ENCODE measurements around the gene IL12RB2.
"Not testable (repeated sequence)": the region's sequence is repeated elsewhere in the genome, so short reads cannot be mapped to it uniquely, and the experiment has no call there.

IL12RB2 gene

DNA sequence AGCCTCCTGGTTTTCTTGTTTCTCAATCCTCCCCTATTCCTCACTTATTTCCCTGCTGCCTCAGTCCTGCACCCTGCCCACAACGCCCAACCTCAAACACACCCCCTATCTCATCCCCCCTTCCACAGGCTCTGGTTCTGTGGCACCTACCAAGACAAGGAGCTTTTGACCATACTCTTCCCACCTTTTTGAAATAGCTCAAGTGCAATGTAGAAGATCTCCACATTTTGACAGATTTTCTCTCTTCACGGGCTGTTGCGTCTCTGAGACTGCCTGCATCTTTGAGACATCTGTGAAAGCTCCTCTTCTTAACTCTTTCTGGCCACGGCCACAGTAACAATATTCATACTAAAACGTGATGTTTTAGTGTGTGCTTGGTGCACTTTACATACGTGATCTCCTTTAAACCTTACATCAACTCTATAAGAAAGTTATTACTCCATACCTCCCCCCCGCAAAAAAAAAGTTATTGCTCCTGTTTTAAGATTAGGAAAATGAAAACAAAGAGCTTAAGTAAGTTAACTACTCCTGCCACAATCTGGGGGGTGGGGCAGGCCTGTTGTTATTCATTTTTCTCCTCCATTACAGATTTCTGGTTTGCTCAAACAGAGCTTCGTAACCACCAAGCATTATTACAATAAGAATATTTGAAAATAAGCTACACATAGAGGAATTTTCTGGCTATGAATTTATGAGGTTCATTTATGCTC lies 124.4 kb downstream of the IL12RB2 start:
- no peak for DNase-seq (ENCODE audit: low read depth)

GRCh38 chr1:67432745-67433144 lies 125.1 kb downstream of the IL12RB2 start:
- no peak for DNase-seq (ENCODE audit: low read depth)

- DNase-seq (ENCODE audit: low read depth): no peak
Observed at GRCh38 chr1:67433837-67434236, 126.2 kb downstream of the IL12RB2 start.

DNA sequence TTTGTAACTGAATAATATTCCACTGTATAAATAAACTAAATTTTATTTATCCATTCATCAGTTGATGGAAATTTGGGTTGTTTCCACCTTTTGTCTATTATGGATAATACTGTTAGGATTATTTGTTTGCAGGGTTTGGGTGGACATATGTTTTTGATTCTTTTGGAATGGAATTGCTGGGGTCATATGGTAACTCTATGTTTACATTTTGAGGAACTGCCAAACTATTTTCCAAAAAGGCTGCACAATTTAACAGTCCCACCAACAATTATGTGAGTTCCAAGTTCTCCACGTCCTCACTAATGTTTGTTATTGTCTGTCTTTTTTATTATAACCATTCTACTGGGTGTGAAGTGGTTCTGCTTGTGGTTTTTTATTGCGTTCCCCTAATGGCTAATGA lies 126.8 kb downstream of the IL12RB2 start:
- DNase-seq (ENCODE audit: low read depth): no peak

DNA sequence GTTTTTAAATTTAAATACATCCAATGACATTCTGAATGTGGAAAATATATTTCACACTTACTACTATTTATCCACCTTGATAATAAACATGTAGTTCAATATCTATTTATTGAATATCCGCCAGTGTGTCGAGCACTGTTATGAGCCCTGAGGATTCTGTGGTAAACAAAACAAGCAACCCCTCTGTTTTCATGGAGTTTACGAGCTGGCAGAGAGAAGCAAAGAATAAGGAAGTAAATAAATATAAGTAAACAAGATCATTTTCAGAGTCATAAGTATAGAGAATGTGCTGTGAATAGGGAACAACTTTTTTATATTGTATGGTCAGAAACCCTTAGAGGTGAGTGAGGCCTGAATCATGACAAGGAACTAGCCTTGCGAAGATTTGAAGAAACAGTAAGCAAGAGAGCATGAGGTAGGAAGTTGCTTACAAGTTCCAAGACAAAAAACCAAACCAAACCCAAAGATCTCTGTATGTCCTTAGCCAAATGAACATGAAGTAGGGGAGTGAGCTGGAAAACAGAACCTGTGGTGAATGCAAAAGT lies 128.9 kb downstream of the IL12RB2 start:
- DNase-seq (ENCODE audit: low read depth): no peak

- no peak for DNase-seq (ENCODE audit: low read depth)
Observed at GRCh38 chr1:67437961-67438360, 130.3 kb downstream of the IL12RB2 start.

DNA sequence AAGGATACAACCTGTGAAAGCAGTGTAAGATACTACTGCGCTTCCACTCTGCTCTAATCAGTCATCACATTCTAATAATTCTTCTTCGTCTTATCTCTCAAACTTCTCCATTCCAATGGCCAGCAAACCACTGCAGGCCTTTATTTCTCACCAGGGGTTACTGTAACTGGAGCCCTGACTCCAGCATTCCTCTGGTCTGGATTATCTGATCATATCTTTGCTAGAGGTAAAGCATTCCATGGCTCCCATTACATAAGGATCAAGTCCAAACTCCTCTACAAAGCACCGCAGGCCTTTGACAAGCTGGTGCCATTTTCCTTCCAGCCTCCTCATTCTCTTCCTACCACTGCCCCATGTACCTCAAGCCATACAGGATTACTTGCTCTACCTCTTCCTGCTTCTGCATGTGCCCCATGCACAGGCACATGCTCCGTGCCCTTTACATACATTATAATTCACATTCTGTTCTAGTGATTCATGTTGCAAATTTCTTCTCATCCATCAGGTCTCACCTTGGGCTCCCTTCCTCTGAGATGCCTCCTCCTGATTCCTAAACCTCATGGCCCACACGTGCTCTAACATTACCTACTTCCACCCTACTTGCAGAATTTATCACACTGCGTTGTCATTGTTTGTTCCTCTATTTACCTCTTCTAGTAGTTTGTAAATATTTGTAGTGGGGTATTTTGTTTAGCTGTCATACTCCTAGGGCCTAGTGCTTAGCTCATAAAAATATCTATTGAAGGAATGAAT lies 131.8 kb downstream of the IL12RB2 start:
- no peak for DNase-seq (ENCODE audit: low read depth)

DNA sequence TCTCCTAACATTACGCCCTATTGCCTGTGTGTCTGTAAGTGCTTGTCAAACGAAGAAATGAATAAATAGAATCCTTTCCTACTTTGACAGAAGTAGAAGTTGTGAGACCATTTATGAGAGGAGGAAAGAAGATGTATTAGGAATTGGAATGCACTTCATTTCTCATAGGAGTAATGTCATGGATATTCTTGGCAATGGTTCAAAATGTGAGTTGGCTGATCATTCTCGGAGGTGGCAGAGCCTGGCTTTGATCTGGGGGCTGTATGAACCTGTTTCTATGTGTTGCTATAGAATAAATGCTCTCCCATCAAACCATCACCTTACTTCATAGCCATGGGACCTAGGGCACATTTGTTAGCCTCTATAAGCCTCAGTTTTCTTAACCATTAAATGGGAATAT lies 132.7 kb downstream of the IL12RB2 start:
- no peak for DNase-seq (ENCODE audit: low read depth)

- no peak for DNase-seq (ENCODE audit: low read depth)
Observed at GRCh38 chr1:67441183-67441582, 133.5 kb downstream of the IL12RB2 start.

GRCh38 chr1:67441739-67442281 lies 134.1 kb downstream of the IL12RB2 start:
- DNase-seq (ENCODE audit: low read depth): no peak

GRCh38 chr1:67446014-67446413 lies 138.3 kb downstream of the IL12RB2 start:
- DNase-seq (ENCODE audit: low read depth): not testable (repeated sequence)
